ENCODE measurements around the gene CACNG4. TPM values are rescaled to one million over a fixed set of nuclear protein-coding genes. Genes with fewer than 3 reads are reported as not detected.

CACNG4 gene
- total RNA-seq, 4 donors from 2014 or later, result 0.27 to 1.9 TPM; not detected in 2

- Histone ChIP-seq H3K27ac (peak overlapping the region in 1 of 4 donors; percentile 44), H3K36me3 (no peaks in the 10 kb centered on the region), H3K4me1 (no peaks in the 10 kb centered on the region), H3K27me3 (peaks cover 42% of the 10 kb centered on the region), H3K4me3 (no peak overlapping the region), H3K9me3 (no peaks in the 10 kb centered on the region)
- no peak for DNase-seq
- intact Hi-C loops (cut with DNase I; ENCODE audit: low total_unique reads), result no loop called here
- TF ChIP-seq CTCF (IDR thresholded peaks at IDR 0.05) (no peak), POLR2AphosphoS5 (IDR thresholded peaks at IDR 0.05) (peak in 1 of 3 donors; percentile 22), POLR2A (IDR thresholded peaks at IDR 0.05) (no peak)
- in situ Hi-C loops (cut with MboI; ENCODE audit: low pct_ligation_motif_present in 1 of 4, low pct_unique_long_range_greater_than_20kb in 1 of 4, low sequenced_read_pairs in 3 of 4), result no loop called here
- WGBS, 2 donors (ENCODE audit: low coverage in 1 of 2), result 60% methylated on average over 16 of the region's 16 CpGs; no CpG with 5 or more reads in 1 of the 2 donors
Observed at GRCh38 chr17:66957951-66958579, 6.4 kb upstream of the CACNG4 start.

GRCh38 chr17:66959641-66960375 is 4.7 kb upstream of the CACNG4 start:
- intact Hi-C loops (cut with DNase I; ENCODE audit: low total_unique reads), result no loop called here
- Histone ChIP-seq H3K27ac (no peak overlapping the region), H3K36me3 (no peaks in the 10 kb centered on the region), H3K4me1 (peaks cover 0 to 7% (median 3%) of the 10 kb centered on the region in 4 donors), H3K4me3 (no peak overlapping the region), H3K9me3 (no peaks in the 10 kb centered on the region), H3K27me3 (peaks cover 57% of the 10 kb centered on the region)
- 63 to 71% methylated on average over 11 to 15 of the region's 15 CpGs for WGBS, 2 donors (ENCODE audit: low coverage in 1 of 2)
- DNase-seq, result no peak
- in situ Hi-C loops (cut with MboI; ENCODE audit: low pct_ligation_motif_present in 1 of 4, low pct_unique_long_range_greater_than_20kb in 1 of 4, low sequenced_read_pairs in 3 of 4), result no loop called here
- TF ChIP-seq CTCF (IDR thresholded peaks at IDR 0.05) (no peak), POLR2AphosphoS5 (IDR thresholded peaks at IDR 0.05) (no peak), EP300 (IDR thresholded peaks at IDR 0.05; ENCODE audit: low read depth) (no peak), POLR2A (IDR thresholded peaks at IDR 0.05) (no peak)

GRCh38 chr17:66960613-66961012 is 3.9 kb upstream of the CACNG4 start:
- 83% methylated on average over 8 of the region's 8 CpGs; no CpG with 5 or more reads in 1 of the 2 donors for WGBS, 2 donors (ENCODE audit: low coverage in 1 of 2)
- TF ChIP-seq POLR2A (IDR thresholded peaks at IDR 0.05) (no peak), EP300 (IDR thresholded peaks at IDR 0.05; ENCODE audit: low read depth) (no peak), CTCF (IDR thresholded peaks at IDR 0.05) (no peak), POLR2AphosphoS5 (IDR thresholded peaks at IDR 0.05) (no peak)
- in situ Hi-C loops (cut with MboI; ENCODE audit: low pct_ligation_motif_present in 1 of 4, low pct_unique_long_range_greater_than_20kb in 1 of 4, low sequenced_read_pairs in 3 of 4), result no loop called here
- H3K36me3 ChIP-seq, result no peaks in the 10 kb centered on the region
- H3K27ac ChIP-seq, result no peak overlapping the region
- no peak overlapping the region for H3K4me3 ChIP-seq
- intact Hi-C loops (cut with DNase I; ENCODE audit: low total_unique reads), result no loop called here
- DNase-seq, result no peak
- peaks cover 65% of the 10 kb centered on the region for H3K27me3 ChIP-seq
- no peaks in the 10 kb centered on the region for H3K9me3 ChIP-seq
- peaks cover 1 to 15% (median 11%) of the 10 kb centered on the region in 4 donors for H3K4me1 ChIP-seq

GRCh38 chr17:66963521-66963908 is 992 bp upstream of the CACNG4 start:
- WGBS, 2 donors (ENCODE audit: low coverage in 1 of 2), result 45% methylated on average over 8 of the region's 8 CpGs; no CpG with 5 or more reads in 1 of the 2 donors
- in situ Hi-C loops (cut with MboI; ENCODE audit: low pct_ligation_motif_present in 1 of 4, low pct_unique_long_range_greater_than_20kb in 1 of 4, low sequenced_read_pairs in 3 of 4) (no loop called here), intact Hi-C loops (cut with DNase I; ENCODE audit: low total_unique reads) (no loop called here)
- H3K27ac ChIP-seq, result no peak overlapping the region
- H3K4me3 ChIP-seq, result no peak overlapping the region
- no peaks in the 10 kb centered on the region for H3K9me3 ChIP-seq
- DNase-seq, result no peak
- peaks cover 9 to 24% (median 19%) of the 10 kb centered on the region in 4 donors for H3K4me1 ChIP-seq
- H3K27me3 ChIP-seq, result peaks cover 92% of the 10 kb centered on the region
- TF ChIP-seq POLR2A (IDR thresholded peaks at IDR 0.05) (no peak), CTCF (IDR thresholded peaks at IDR 0.05) (no peak), EP300 (IDR thresholded peaks at IDR 0.05; ENCODE audit: low read depth) (no peak), POLR2AphosphoS5 (IDR thresholded peaks at IDR 0.05) (no peak)
- no peaks in the 10 kb centered on the region for H3K36me3 ChIP-seq
